WERI-Rb-1 (cell line): ENCODE results near the gene ARL5C.

Source experiments
- DNase-seq: peaks from one replicate; pipeline ENCODE4 v3.0.0-alpha.2; 2020
- H3K27ac ChIP-seq: fragments of 250-450 bp; sonication (Bioruptor Pico); 2 replicates; pipeline ENCODE4 v1.5.1; 2020; ENCODE audit warnings: mild to moderate bottlenecking, moderate library complexity
- H3K27me3 ChIP-seq: fragments of 250-450 bp; sonication (Bioruptor Pico); 2 replicates; pipeline ENCODE4 v1.5.1; 2021; ENCODE audit warnings: mild to moderate bottlenecking, low read depth, moderate library complexity; ENCODE audit not compliant: insufficient read depth, severe bottlenecking
- H3K36me3 ChIP-seq: fragments of 250-450 bp; sonication (Bioruptor Pico); 2 replicates; pipeline ENCODE4 v1.5.1; 2020; ENCODE audit warnings: mild to moderate bottlenecking, moderate library complexity
- H3K4me3 ChIP-seq: 2 replicates; pipeline ENCODE4 v1.5.1; 2011; ENCODE audit warnings: low read depth, mild to moderate bottlenecking, control low read depth, low read length
- H3K9me3 ChIP-seq: fragments of 250-450 bp; sonication (Bioruptor Pico); 2 replicates; pipeline ENCODE4 v1.5.1; 2021; ENCODE audit warnings: mild to moderate bottlenecking, moderate library complexity; ENCODE audit not compliant: severe bottlenecking
- TF ChIP-seq, protein P1 (sequence below): IDR thresholded peaks from 2 replicates; pipeline ENCODE4 v1.5.1; 2011; ENCODE audit warnings: low read depth, mild to moderate bottlenecking, control low read depth, inconsistent platforms, low read length

ARL5C gene

DNA sequence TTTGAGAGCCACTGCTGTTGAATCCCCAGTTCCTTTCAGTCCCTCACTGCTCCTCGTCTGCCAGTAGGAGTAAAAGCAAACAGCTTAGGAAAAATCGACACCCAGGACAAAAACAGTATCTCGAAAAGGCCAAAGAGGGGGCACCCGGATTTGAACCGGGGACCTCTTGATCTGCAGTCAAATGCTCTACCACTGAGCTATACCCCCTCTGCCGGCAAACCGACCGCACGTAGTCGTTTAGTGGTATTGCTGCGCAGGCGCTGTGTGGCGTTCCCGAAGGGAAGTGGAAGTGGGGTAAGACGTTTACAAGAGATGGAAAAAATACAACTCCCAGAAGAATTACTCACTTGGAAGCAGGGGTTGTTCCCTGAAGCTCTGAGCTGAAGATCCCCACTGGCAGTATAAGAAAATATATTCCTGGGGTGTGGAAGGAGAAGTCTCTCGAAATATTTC, 12.3 kb downstream of the ARL5C start:
- H3K27ac ChIP-seq, result peak overlapping the region; percentile 90

DNA sequence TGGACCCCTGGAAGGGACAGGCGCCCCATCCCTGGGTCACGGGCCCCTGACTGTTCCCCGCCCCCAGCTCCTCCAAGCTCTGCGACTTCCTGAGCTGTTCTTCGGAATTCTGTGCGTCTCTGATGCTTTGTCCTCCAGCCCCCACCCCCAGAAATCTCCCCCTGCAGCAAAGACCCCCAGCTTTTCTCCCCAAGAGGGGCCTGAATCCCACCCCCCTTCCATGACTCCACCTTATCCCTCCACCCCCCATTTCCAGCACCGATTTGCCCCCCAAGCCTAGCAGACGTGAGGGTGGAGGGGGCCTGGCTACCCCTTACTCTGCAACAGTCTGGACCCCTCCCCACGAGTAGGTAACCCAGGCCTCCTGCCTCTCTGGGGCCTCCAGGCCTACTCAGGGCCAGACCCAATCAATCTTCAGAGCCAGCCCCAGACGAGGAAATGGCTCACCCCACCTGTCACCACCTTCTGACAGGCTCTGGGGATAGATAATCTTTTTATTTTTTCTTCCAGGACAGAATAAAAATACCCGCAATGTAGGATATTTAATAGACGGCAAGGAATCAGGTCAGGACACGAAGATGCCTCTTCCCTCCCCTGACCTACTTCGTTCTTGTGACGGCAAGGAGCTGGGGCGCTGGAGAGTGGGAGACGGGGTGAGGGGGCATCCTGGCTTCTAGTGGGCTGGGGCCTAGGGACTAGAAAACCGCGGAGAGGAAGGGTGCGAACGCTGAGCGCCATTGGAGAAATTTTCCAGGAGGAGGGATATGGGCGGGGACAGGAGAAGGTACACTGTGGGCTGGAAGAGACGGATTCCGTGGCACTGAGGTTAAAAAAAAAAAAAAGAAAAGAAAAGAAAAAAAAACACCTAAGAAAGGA, 13.8 kb downstream of the ARL5C start:
- Histone ChIP-seq H3K27ac (peak overlapping the region; percentile 90), H3K9me3 (no peaks in the 10 kb centered on the region), H3K36me3 (peaks cover 4% of the 10 kb centered on the region; the same call in 1 of the 2 replicates), H3K27me3 (no peaks in the 10 kb centered on the region), H3K4me3 (peak overlapping the region; percentile 87)
- TF ChIP-seq, protein P1, sequence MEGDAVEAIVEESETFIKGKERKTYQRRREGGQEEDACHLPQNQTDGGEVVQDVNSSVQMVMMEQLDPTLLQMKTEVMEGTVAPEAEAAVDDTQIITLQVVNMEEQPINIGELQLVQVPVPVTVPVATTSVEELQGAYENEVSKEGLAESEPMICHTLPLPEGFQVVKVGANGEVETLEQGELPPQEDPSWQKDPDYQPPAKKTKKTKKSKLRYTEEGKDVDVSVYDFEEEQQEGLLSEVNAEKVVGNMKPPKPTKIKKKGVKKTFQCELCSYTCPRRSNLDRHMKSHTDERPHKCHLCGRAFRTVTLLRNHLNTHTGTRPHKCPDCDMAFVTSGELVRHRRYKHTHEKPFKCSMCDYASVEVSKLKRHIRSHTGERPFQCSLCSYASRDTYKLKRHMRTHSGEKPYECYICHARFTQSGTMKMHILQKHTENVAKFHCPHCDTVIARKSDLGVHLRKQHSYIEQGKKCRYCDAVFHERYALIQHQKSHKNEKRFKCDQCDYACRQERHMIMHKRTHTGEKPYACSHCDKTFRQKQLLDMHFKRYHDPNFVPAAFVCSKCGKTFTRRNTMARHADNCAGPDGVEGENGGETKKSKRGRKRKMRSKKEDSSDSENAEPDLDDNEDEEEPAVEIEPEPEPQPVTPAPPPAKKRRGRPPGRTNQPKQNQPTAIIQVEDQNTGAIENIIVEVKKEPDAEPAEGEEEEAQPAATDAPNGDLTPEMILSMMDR, result no peak
- peak; percentile 83 for DNase-seq

More for the DNA sequence above, 12.3 kb downstream of the ARL5C start:
- peak; percentile 89 for DNase-seq
- TF ChIP-seq, protein P1, result no peak
- peak overlapping the region; percentile 87 for H3K4me3 ChIP-seq
- H3K27me3 ChIP-seq, result no peaks in the 10 kb centered on the region
- H3K36me3 ChIP-seq, result peaks cover 4% of the 10 kb centered on the region; the same call in 1 of the 2 replicates
- H3K9me3 ChIP-seq, result no peaks in the 10 kb centered on the region

DNA sequence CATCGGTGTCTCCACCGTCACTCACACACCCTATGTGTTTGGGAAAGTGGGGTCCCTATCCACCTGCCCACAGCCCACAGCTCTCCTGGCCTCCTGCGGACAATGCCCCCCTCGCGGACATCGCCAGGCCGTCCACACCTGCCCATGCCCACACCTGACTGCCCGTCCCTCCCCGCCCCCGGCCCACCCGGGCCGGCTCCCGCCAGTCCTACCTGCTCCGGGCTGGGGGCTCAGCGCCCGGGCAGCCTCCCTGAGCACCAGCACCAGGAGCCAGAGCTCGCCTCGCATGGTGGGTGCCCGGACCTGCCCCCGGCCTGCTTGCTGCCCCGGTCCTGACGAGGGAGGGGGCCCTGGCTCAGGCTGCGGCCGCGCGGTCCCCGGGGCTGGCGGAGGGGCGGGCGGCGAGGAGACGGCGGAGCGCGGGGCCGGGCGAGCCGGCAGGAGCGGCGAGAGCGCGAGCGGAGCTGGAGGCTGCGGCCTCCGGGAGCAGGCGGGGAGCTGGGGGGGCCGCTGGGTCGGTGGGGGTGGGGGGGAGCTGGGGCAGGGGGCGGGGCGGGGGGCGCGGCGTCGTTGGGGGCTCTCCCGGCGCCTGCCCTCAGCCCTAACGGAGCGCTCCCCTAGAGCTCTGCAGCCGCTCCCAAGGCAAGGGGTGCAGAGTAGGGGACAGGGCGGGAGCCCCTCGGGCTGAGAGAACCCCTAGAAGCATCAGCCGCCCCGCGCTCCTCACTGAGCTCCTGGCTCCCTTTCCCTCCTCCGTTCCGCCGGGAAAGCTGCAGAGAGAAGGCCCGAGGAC, 14.6 kb downstream of the ARL5C start, which contains the start of gene PLXDC1:
Gene PLXDC1, minus strand, starts transcription at position 488 of the 793 bp plus-strand sequence. Its CDS starts 200 bp downstream, at position 288.
- TF ChIP-seq, protein P1, result no peak
- Histone ChIP-seq H3K27ac (peak within 1 kb of the TSS; percentile 90), H3K36me3 (peaks cover 4% of the 10 kb centered on the region; the same call in 1 of the 2 replicates), H3K27me3 (no peaks in the 10 kb centered on the region), H3K4me3 (peak within 1 kb of the TSS; percentile 87), H3K9me3 (no peaks in the 10 kb centered on the region)
- no peak for DNase-seq

DNA sequence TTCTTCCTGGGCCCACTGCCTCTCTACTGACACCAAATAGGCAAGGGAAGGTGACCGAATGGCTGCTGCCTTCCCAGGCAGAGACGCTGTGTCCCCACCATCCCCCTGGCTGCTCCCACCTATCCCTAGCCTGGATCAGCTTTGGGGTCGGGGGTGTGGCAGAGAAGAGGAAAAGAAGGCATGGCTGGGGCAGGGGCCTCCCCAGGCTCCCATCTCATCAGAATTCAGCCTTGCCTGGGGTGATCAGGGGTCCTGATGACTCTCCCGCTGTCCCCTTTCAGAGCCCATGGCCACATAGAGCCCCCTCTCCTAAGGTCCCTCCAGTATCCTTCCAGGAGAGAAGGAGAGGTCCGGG, 15.2 kb downstream of the ARL5C start:
- Histone ChIP-seq H3K9me3 (no peaks in the 10 kb centered on the region), H3K4me3 (peak overlapping the region; percentile 66), H3K27ac (peak overlapping the region; percentile 77), H3K27me3 (no peaks in the 10 kb centered on the region), H3K36me3 (peaks cover 4% of the 10 kb centered on the region; the same call in 1 of the 2 replicates)
- TF ChIP-seq, protein P1, result no peak
- DNase-seq, result no peak

DNA sequence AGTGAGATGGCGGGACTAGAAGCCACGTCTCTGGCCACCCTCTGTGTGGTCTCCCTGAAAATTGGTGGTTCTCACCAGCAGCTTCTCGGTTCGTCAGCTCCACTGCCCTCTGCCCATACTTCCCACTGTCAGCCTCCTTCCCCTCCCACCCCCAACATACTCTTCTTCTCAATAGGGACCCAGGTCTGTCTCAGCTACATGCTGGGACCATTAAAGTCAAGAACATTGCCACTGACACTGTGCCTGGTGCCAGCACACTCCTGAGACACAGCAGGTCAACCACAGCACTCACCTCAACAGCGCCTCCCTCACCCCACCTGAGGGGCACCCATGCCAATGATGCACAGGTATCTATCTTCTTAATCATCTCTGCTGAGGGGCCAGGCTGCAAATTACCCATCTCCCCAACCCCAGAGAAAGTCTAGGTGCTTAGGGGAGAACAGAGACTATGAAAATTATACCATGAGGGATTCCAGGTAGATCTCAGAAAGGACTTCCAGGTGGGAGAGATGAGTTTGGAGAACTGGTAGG, 15.8 kb downstream of the ARL5C start:
- Histone ChIP-seq H3K27me3 (no peaks in the 10 kb centered on the region), H3K36me3 (peaks cover 4% of the 10 kb centered on the region; the same call in 1 of the 2 replicates), H3K27ac (no peak overlapping the region), H3K9me3 (no peaks in the 10 kb centered on the region), H3K4me3 (no peak overlapping the region; the same call in 1 of the 2 replicates)
- TF ChIP-seq, protein P1, result no peak
- no peak for DNase-seq
